Stimulated activated CD4-positive, alpha-beta T cell treated with anti-CD3 and anti-CD28 coated beads, Interleukin-2, amount 100 ng/mL, for 4 hours (primary cell): Measurements from ENCODE around the gene ENAH.
"Not testable (repeated sequence)": the region's sequence is repeated elsewhere in the genome, so short reads cannot be mapped to it uniquely, and the experiment has no call there.

Experiments
- DNase-seq: peaks from one replicate; pipeline ENCODE4 v3.0.0-alpha.2; 2020; ENCODE audit warnings: low read depth

ENAH gene

DNA sequence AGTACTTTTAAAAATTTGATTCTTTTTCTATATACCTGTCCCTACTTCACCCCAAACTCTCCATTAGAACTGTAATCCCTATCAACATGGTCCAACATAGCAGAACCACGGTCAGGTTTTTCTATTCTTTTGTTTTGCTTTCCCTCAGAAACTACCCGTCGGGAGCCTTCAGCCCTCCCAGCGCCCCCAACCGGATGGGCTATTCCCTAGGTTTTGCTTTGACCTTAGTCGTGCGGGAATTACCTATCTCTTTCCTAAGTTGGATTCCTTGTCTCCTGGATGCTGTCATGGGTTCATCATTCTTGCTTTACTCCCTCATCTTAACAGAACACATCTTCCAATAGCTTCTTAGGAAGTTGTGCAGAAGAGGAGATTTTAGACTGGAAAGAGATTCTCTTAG, 127.5 kb downstream of the ENAH start:
- no peak for DNase-seq

DNA sequence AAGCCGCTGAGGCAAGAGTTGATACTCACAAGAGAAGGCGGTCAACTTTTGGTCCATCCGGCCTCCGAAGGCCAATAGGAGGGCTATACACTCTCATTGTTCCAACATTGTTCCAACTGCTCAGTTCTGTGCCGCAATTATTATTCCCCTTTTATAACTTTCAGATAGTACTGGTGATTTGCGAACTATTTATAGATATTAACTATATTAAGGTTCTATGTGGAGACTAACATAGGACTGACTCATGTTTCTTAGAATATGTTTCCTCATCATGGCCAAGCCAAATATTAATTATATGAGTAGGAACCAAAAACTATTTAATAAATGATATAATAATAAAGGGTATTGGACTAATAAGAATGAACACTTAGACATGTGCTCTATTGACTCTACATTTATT, 128.4 kb downstream of the ENAH start:
- DNase-seq, result no peak

DNA sequence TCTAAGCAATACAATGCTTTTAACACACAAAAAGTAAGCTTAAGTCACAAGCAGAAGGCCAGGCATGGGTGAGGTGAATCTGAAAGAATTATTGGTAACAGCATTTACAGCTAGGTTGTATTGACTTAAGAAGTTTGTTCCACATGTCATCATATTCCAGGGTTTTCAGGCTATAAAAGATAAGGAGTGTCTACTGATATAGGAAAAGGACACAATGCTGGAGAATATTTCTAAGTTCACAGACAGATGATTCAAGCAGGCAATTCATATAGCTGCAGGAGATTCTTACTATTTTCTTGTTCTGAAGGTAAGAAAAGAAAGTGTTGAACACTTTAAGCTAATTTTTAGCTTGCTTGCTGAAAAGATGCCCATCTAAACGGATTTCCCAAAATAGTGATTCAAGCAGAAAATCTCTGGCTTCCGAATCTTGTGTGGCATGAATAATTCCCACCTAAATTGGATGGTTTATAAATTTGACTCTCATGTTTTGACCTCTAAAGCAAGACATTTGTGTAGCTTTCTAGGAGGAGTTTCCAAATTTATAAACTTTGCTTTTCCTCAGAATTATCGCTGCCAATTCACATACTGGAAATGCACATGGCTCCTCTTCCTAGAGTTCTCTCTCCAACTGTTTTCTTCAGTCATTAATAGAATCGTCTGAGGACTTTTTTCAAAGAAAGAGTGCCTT, 129.5 kb downstream of the ENAH start:
- no peak for DNase-seq

DNA sequence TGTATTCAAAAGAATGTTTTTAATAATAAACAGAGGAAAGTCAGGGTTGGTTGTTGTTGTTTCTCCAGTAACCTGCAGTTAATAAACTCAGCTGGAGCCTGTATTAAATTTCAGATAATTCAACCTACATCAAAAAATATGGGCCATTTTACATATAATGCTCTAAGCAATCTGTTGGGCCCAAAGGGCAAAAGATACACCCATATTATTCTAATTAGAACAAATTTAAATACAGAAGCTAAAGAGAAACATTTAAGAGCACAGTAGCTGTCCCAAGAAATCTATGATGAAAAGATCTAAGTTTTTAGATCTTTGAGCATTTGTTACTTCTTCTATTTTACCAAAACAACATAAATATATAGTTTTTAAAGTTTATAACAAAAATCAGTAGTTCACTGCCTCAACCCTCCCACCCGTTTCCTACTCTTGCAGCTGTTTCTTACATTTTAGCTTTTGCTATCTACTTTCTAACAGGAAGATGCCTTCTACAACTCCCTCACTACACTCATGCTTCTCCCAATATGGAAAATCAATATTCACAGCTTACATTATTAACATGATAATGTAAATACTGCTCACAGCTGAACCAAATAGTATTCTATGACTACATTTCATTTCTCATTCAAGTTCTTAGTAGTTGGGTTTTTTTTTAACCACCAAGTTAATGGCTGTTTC, 130.2 kb downstream of the ENAH start:
- DNase-seq, result no peak

DNA sequence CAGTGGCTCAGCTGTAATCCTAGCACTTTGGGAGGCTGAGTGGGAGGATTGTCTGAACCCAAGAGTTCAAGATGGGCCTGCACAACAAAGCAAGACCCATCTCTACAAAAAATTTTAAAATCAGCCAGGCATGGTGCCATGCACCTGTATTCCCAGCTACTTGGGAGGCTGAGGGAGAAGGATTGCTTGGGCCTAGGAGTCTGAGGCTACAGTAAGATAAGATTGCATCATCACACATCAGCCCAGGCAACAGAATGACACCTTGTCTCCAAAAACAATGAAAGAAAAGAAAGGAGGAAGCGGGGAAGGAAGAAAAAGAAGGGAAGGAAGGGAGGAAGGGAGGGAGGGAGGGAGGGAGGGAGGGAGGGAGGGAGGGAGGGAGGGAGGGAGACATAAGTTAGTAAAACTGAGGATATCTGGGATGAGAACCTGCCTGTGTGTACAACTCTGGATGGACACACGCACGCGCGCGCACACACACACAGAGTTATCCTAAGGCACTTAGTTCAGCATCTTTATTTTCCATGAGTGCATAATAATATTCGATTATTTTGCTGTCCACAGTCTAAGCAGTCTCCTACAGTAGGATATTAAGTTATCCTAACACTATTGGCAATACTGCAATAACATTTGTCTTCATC, 132.2 kb downstream of the ENAH start:
- no peak for DNase-seq

GRCh38 chr1:225519166-225519863, 133.6 kb downstream of the ENAH start:
- no peak for DNase-seq

DNA sequence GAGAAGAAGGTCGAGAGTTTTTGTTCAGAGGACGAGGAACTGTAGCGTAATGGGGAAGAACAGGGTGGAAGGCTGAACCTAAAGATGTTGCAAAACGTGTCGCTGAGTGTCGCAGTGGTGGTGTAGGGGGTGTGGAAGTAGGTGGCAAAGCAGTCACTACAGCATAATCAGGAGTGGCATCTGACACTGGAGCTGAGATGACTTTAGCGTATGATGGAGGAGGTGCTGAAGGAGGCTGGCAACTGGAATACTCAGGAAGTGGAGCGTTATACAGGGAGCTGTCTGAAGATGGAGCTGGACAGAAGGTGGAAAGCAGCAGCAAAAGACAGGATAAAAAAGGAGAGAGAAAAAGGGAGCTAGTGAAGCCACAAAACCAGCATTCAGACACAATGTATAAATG, 135.2 kb downstream of the ENAH start:
- DNase-seq, result no peak

DNA sequence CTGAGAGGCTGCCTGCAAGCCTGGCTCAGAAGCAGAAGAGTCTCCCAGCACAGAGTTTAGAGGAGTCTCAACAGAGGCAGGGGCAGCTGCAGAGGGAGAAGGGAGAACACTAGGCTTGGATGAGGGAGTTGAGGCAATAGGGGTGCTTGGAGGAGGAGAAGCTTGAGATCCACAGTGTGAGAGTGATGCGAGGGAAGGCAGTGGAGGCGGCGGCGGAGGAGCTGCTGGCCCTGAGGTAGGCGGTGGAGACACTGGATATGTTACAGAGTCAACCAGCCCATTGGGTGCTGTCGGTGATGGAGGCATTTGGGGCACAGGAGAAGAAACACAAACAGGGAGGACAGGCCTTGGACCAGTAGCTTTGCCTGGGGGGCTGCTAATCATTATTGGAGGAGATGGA, 135.7 kb downstream of the ENAH start:
- DNase-seq, result no peak

DNA sequence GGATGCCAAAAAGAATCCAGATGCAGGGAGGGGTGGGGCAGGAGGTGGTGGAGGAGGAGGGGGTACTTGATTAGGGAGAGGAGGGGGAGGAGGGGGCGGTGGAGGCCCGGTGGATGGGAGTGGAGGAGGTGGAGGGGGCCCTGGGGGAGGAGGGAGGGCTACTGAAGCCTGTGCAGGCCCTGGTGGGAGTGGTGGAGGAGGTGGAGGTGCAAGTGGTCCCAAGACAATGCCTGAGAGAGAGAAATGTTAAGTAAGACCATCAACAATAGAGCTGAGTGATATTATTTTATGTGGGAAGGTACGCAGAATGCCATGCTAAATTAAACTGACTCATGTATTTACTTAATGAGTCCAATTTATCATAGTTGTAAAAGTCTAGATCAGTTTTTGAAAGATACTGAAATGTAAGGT, 138.2 kb downstream of the ENAH start:
- no peak for DNase-seq

DNA sequence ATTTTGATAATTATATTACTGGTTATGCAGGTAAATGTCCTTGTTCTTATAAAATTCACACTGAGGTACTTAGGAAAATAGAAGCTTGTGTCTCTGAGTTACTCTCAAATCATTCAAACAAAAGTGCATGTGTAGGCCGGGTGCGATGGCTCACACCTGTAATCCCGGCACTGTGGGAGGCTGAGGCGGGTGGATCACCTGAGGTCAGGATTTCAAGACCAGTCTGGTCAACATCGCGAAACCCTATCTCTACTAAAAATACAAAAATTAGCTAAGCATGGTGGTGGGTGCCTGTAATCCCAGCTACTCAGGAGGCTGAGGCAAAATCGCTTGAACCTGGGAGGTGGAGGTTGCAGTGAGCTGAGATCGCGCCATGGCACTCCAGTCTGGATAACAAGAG, 139.3 kb downstream of the ENAH start:
- DNase-seq, result not testable (repeated sequence)

GRCh38 chr1:225511828-225512381, 141.0 kb downstream of the ENAH start:
- no peak for DNase-seq

DNA sequence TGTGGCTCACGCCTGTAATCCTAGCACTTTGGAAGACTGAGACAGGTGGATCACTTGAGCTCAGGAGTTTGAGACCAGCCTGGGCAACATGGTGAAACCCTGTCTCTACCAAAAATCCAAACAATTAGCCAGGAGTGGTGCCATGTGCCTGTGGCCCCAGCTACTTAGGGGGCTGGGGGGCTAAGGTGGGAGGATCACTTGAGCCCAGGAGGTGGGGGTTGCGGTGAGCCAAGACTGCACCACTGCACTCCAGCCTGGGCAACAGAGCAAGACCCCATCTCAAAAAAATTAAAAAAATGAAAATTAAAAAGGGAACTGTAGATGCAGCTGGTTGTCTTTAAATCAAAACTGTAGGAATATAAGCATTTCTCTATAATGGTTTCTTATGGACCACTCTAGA, 142.2 kb downstream of the ENAH start:
- DNase-seq, result not testable (repeated sequence)

DNA sequence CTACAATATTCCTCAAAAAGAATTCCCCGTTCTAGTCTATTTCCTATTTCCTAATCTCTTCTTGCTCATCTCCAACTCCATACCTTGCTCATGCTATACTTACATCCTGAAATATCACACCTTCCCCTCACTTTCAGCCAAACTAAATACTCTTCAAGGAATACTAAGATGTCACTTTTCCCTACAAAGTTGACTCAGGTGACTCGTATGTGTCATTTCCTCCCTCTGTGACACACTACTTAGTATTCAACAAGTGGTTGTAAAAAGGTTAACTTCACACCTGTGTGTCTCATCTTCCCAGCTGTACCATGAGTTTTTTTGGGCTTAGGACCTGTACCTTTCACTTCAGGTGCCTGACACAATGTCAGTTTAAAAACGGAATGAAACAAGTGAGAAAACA, 143.2 kb downstream of the ENAH start:
- DNase-seq, result no peak

- no peak for DNase-seq
Measured at GRCh38 chr1:225509376-225509707, 143.6 kb downstream of the ENAH start.

- no peak for DNase-seq
Measured at GRCh38 chr1:225508538-225509375, 144.2 kb downstream of the ENAH start.

GRCh38 chr1:225506727-225507126, 146.2 kb downstream of the ENAH start:
- no peak for DNase-seq

DNA sequence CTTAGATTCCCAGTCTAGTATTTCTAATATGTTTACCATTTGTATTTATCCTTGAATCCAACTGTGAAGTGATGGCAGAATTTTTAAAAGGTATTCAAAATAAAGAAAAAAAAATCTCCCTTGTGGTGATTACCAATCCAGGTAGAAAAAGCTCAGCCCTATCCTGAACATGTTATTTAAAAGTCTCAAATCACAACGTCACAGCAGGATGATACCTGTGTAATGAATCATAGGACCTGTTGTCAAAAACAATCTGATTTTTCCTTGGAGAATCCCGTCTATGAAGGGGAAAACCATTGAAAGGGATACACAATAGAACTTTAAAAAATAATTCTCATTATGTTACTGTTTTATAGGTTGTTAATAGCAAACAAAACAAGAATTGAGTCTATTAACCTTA, 148.1 kb downstream of the ENAH start:
- DNase-seq, result no peak

GRCh38 chr1:225500624-225501192, 152.2 kb downstream of the ENAH start:
- no peak for DNase-seq

- no peak for DNase-seq
Measured at GRCh38 chr1:225498549-225499136, 154.3 kb downstream of the ENAH start.

DNA sequence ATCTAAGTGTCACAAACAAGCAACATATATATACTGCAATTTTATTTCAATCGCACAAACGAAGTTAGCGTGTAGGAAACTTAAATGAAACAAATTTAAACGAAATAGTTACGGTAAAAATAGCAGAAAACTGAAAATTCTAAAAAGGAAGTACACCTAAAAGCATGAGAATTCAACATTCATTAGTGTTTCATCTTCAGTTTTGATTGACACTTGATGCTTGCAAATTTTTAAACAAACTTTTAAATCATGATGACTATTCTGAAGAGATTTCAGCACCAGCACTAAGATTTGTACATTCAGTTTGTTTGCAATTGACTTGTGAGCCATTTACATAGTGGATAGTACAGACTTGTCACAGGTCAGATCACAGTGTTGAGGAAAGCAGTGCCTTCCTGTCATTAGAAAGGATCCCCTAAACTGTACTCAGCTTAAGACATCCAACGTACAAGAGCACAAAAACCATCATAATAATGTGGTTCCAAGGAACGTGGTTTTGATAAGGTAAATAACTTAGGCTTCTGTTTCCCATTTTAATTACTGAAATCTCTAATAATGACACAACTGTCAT, 158.0 kb downstream of the ENAH start:
- DNase-seq, result no peak
